GM12878 (cell line): ENCODE measurements around the gene CFAP65.

Experiments used
- EZH2 ChIP-seq: IDR thresholded peaks from 2 replicates; pipeline ENCODE4 v1.6.1; 2012; ENCODE audit warnings: low read depth, mild to moderate bottlenecking, control low read depth, inconsistent platforms, low read length, borderline replicate concordance; ENCODE audit not compliant: control insufficient read depth
- RAD51 ChIP-seq: fragments of 450-650 bp; IDR thresholded peaks from 2 replicates; pipeline ENCODE4 v1.6.1; 2016; ENCODE audit warnings: moderate library complexity, mild to moderate bottlenecking, inconsistent platforms
- TF ChIP-seq, protein P1 (sequence below): IDR thresholded peaks from 2 replicates; pipeline ENCODE4 v1.6.1; 2011; ENCODE audit warnings: low read depth, low read length, improper control_type of control experiment, borderline replicate concordance

DNA sequence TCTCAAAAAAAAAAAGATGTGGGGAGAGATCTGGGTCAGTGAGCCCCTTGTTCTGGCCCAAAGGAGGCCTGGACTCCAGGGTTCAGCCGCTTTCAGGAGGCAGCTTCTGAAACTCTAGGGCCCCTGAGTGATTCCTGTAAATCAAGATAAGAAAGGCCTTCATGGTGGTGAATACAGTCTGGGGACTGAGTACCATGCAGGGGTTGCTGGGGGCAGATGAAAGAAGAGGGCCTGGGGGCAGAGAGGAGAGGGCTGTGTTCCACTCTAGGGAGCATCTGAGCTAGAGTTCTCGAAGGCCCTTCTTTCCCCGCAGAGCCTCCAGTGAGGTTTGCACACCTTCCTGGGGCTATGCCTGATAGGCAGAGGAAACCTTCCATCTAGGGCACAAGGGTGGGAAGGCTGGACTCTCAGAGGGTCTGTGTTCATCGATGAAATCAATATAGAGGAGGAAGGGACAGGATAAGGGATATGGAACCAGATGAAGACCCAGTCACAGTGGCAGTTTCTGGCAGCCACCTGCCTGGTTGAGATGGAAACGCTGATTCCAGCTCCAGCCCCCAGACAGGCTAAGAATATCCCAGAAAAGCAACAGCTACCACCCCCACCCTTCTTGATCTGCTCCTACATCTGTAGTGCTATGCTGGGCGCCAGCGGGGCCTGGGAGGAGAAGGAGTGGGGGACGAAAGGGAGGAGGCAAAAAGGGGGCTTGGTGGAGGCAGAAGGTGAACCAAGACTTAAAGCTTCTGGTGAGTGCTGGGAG lies 86.6 kb downstream of the CFAP65 start:
- TF ChIP-seq EZH2: no peak
- no peak for TF ChIP-seq RAD51
- TF ChIP-seq, protein P1, sequence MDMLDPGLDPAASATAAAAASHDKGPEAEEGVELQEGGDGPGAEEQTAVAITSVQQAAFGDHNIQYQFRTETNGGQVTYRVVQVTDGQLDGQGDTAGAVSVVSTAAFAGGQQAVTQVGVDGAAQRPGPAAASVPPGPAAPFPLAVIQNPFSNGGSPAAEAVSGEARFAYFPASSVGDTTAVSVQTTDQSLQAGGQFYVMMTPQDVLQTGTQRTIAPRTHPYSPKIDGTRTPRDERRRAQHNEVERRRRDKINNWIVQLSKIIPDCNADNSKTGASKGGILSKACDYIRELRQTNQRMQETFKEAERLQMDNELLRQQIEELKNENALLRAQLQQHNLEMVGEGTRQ: no peak
